Dedifferentiated amniotic fluid mesenchymal stem cell (primary cell): Measurements from ENCODE around the gene KCTD21.

Experiments
- DNase-seq: peaks from one replicate; pipeline ENCODE4 v3.0.0-alpha.2; 2016; ENCODE audit errors: extremely low spot score

The KCTD21 gene

DNA sequence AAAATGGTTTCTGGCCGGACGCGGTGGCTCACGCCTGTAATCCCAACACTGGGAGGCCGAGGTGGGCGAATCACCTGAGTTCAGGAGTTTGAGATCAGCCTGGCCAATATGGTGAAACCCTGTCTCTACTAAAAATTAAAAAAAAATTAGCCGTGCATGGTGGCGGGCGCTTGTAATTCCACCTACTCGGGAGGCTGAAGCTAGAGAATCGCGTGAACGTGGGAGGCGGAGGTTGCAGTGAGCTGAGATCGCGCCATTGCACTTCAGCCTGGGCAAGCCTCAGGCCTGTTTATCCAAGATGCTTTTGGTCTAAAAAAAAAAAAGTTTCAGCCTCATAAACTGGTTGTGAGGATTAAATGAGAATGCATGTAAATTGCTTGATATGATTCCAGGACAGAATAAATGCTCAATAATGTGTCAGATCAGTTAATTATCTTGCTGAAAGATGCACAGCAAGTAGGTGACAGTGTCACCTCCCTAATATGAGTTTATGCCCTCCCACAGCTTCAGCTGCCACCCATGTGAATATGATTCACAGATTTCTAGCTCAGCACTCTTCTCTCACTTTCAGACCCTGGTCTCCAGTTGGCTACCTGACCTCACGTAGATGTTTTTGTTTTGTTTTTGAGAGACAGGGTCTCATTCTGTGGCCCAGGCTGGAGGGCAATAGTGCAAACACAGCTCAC, 47.9 kb downstream of the KCTD21 start:
- no peak for DNase-seq

- peak; percentile 97 for DNase-seq
Measured at GRCh38 chr11:78139422-78140391, 48.7 kb downstream of the KCTD21 start, which contains the start of gene ALG8. Gene ALG8, minus strand, starts transcription at chr11:78139626. Its CDS starts 38 bp downstream, at chr11:78139588.

- no peak for DNase-seq
Measured at GRCh38 chr11:78138694-78139421, 49.6 kb downstream of the KCTD21 start.

DNA sequence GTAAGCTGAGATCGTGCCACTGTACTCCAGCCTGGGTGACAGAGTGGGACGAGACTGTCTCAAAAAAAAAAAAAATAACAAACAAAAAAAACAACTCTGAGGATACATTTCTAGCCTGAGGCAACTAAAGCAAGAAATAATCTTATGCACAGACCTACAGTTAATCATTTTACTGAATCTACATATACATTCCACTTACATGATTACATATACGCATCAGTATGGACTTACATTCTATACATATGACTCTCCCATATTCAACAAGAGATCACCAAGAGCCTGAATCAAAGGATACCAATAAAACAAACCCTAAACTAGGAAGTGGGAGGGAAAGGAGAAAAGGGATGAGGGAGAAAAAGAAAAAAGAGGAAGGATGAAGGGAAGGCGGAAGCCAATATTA, 50.1 kb downstream of the KCTD21 start:
- DNase-seq, result no peak

DNA sequence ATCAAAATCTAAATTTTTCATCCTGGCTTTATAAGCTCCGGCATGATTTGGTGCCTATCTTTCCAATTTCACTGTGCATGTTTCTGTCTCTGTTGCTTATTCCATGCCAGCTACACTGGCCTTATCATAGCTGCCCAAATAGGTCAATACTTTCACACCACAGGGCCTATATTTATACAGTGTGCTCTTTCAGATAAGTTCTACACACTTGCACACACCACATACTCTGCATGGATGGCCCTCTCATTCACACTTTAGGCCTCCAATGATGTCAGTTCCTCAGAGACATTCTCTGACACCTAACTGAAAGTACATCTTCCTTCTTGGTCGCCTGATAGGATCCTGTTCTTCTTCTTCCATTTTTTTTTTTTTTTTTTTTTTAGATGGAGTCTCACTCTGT, 56.0 kb downstream of the KCTD21 start:
- DNase-seq, result no peak

DNA sequence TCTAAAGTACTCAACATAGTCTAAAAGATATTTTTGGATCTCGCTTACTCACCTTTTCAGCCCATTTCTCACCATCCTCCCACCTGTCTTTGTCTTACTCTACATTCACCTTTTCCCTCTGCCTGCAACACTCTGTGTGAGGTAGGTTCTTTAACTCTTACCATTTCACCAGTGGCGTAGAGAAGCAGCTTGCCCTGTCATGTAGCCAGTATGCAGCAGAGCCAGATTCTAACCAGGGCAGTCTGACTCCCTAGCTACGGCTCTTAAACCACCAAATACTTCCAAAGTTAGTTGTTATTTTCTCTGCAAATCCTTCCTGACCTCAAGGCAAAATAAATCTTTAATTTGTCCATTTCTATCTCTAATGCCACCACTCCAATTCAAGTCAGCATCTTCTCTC, 56.5 kb downstream of the KCTD21 start:
- no peak for DNase-seq

DNA sequence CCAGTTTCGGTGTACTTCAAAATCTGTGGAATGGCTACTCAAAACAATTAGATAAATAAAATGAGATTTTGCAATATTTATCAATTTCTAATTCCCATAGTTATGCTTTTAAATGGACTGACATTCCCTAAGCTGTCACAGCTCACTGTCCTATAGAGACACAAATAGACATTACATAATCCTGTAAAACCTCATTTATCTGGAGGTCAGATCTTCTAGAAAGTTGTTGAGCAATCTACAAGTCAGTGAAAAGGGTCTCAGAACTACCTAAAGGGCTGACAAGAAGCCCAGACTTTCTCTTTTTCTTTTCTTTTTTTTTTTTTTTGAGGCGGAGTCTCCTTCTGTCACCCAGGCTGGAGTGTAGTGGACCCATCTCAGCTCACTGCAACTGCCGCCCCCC, 61.0 kb downstream of the KCTD21 start:
- no peak for DNase-seq
